Measurements from ENCODE around the gene RPTOR.
"Not testable (repeated sequence)": the region's sequence is repeated elsewhere in the genome, so short reads cannot be mapped to it uniquely, and the experiment has no call there.

RPTOR gene

DNA sequence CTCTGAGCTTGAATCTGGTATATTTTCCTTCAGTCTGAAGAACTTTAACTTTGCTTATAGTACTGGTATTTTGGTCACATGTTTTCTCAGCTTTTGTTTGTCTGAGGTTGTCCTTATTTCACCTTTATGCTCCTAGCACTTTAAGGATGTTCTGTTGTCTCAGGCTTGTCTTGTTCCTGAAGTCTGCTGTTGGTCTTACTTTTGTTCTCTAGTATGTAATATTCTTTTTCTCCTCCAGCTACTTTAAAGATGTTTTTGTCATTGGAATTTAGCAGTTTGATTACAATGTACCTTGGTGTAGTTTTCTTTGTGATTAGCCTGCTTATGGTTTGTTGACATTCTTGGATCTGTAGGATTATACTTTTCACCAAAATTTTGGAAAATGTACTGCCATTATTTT lies 23.6 kb downstream of the RPTOR start:
- Histone ChIP-seq H3K36me3 (ENCODE audit: control insufficient read depth, insufficient read depth, low read length) (no peaks in the 10 kb centered on the region), H3K4me1 (ENCODE audit: control insufficient read depth, insufficient read depth, low read length) (no peaks in the 10 kb centered on the region), H3K9ac (ENCODE audit: low read length) (no peak overlapping the region), H3K27ac (ENCODE audit: low read depth, low read length) (no peak overlapping the region), H3K27me3 (ENCODE audit: control insufficient read depth, insufficient read depth, low read length) (no peaks in the 10 kb centered on the region), H3K4me3 (ENCODE audit: low read length) (no peak overlapping the region)

DNA sequence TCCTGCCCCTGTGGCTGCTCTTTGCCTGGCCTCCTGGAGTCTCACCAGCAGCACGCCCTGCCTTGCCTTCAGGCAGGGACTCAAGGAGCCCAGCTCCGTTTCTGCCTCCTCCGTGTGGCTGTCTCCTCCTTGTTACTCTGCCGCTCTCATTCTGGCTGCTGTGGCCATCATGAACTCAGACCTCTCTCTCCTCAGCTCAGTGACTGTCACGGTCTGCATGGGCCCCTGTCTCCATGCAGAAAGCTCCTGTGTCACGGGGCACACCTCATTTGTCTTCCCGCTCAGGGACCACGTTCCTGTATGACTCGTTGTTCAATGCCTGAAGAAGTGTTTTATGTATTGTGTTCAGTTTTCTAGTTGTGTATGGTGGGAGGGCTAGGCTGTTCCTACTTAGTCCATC lies 25.3 kb downstream of the RPTOR start:
- no peak overlapping the region for H3K9ac ChIP-seq (ENCODE audit: low read length)
- H3K4me1 ChIP-seq (ENCODE audit: control insufficient read depth, insufficient read depth, low read length) = no peaks in the 10 kb centered on the region
- H3K36me3 ChIP-seq (ENCODE audit: control insufficient read depth, insufficient read depth, low read length) = no peaks in the 10 kb centered on the region
- H3K4me3 ChIP-seq (ENCODE audit: low read length) = no peak overlapping the region
- no peak overlapping the region for H3K27ac ChIP-seq (ENCODE audit: low read depth, low read length)
- no peaks in the 10 kb centered on the region for H3K27me3 ChIP-seq (ENCODE audit: control insufficient read depth, insufficient read depth, low read length)

DNA sequence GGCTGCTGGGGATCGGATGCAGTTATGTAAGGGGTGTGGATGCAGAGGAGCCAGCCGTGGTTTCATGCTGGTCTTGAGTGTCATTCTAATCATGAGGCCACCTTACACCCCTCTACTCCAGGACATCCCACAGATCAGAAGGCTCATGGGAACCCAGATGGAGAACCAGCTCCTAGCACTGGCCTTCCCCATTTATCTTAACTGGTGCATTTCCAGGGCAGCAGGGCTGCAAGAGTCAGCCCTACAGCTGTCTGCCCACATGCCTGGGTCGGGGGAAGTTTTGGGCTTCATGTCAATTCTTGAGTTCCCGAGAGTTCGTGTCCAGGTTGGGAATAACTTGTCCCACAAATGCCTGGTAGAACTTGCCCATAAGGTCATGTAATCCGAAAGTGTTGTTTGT lies 29.1 kb downstream of the RPTOR start:
- Histone ChIP-seq H3K4me1 (ENCODE audit: control insufficient read depth, insufficient read depth, low read length) (no peaks in the 10 kb centered on the region), H3K4me3 (ENCODE audit: low read length) (no peak overlapping the region), H3K27ac (ENCODE audit: low read depth, low read length) (no peak overlapping the region), H3K9ac (ENCODE audit: low read length) (no peak overlapping the region), H3K36me3 (ENCODE audit: control insufficient read depth, insufficient read depth, low read length) (no peaks in the 10 kb centered on the region), H3K27me3 (ENCODE audit: control insufficient read depth, insufficient read depth, low read length) (no peaks in the 10 kb centered on the region)

DNA sequence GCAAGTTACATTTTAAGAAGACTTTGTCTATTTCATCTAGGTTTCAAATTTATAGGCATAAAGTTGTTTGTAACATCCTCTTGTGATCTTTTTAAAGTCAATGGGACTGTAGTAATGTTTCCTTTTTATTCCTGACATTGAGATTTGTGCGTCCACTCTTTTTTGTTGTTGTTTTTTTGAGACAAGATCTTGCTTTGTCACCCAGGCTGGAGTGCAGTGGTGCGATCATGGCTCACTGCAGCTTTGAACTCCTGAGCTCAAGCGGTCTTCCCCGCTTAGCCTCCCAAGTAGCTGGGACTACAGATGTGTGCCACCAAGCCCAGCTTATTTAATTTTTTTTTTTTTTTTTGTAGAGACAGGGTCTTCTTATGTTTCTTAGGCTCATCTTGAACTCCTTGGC lies 29.9 kb downstream of the RPTOR start:
- no peak overlapping the region for H3K9ac ChIP-seq (ENCODE audit: low read length)
- no peaks in the 10 kb centered on the region for H3K4me1 ChIP-seq (ENCODE audit: control insufficient read depth, insufficient read depth, low read length)
- H3K4me3 ChIP-seq (ENCODE audit: low read length) = no peak overlapping the region
- H3K27ac ChIP-seq (ENCODE audit: low read depth, low read length) = no peak overlapping the region
- H3K27me3 ChIP-seq (ENCODE audit: control insufficient read depth, insufficient read depth, low read length) = no peaks in the 10 kb centered on the region
- H3K36me3 ChIP-seq (ENCODE audit: control insufficient read depth, insufficient read depth, low read length) = no peaks in the 10 kb centered on the region

DNA sequence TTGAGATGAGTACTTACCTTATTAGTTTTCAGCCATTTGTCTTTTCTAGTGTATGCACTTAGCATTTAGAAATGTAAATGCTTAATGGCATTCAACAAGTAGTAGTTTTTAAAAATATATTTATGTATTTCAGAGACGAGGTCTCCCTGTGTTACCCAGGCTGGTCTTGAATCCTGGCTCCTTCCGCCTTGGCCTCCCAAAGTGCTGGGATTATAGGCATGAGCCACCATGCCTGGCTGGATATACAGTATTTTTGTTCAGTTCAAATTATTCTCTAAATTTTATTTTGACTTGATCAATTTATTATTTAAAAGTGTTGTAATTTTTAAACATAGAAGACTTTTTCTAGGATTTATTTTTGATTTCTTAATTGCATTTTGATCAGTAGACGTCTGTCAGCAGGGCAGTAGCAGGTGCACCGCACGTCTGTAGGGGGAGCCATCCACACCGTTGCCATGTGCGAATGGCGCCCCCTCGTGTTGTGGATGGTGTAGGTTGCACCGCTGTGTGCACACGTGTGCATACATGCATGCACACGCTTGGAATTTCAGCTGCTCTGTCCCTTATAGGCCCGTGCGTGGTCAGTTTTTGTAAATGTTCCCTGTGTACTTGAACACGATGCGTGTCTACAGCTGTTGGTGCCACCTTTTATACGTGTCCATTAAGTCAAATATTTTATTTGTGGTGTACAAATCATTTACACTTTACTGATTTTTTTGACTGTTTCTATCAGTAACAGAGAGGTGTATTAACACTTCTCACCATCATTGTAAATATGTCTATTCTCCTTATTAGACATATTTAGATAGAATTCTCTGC lies 30.6 kb downstream of the RPTOR start:
- Histone ChIP-seq H3K36me3 (ENCODE audit: control insufficient read depth, insufficient read depth, low read length) (no peaks in the 10 kb centered on the region), H3K4me3 (ENCODE audit: low read length) (no peak overlapping the region), H3K27me3 (ENCODE audit: control insufficient read depth, insufficient read depth, low read length) (no peaks in the 10 kb centered on the region), H3K4me1 (ENCODE audit: control insufficient read depth, insufficient read depth, low read length) (no peaks in the 10 kb centered on the region), H3K9ac (ENCODE audit: low read length) (no peak overlapping the region), H3K27ac (ENCODE audit: low read depth, low read length) (no peak overlapping the region)

DNA sequence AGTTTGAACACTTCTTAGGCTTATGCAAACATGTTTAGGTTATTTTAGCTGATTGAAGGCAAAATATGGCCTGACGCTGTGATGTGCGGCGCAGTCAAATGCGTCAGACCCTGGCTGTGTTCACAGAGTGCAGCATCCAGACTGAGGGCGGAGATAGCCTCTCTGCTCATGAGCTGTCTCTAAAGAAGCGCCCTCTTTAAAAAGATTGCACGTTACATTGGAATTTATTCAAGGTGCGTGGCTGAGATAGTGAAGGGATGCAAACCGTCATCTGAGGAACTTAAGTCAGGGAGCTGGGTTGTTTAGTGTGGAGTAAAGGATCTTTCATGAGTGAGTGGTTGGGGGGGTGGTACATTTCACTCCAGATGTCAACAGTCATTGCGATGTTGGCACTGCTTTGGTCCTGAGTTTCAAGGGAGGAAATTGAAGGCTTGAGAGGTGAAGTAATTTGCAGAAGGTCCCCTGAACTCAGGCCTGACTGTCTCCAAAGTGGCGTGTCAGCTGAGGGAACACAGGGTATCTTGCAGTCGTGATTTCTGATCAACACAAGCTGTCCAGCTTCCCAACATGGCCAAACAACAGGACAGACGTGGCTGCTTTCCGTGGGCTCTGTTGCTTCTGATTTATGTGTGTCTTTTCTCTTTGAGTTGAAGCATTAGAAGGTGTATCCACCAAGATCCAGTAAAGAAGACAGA lies 33.4 kb downstream of the RPTOR start:
- H3K4me1 ChIP-seq (ENCODE audit: control insufficient read depth, insufficient read depth, low read length) = no peaks in the 10 kb centered on the region
- H3K27ac ChIP-seq (ENCODE audit: low read depth, low read length) = no peak overlapping the region
- H3K4me3 ChIP-seq (ENCODE audit: low read length) = no peak overlapping the region
- H3K27me3 ChIP-seq (ENCODE audit: control insufficient read depth, insufficient read depth, low read length) = no peaks in the 10 kb centered on the region
- no peak overlapping the region for H3K9ac ChIP-seq (ENCODE audit: low read length)
- no peaks in the 10 kb centered on the region for H3K36me3 ChIP-seq (ENCODE audit: control insufficient read depth, insufficient read depth, low read length)

DNA sequence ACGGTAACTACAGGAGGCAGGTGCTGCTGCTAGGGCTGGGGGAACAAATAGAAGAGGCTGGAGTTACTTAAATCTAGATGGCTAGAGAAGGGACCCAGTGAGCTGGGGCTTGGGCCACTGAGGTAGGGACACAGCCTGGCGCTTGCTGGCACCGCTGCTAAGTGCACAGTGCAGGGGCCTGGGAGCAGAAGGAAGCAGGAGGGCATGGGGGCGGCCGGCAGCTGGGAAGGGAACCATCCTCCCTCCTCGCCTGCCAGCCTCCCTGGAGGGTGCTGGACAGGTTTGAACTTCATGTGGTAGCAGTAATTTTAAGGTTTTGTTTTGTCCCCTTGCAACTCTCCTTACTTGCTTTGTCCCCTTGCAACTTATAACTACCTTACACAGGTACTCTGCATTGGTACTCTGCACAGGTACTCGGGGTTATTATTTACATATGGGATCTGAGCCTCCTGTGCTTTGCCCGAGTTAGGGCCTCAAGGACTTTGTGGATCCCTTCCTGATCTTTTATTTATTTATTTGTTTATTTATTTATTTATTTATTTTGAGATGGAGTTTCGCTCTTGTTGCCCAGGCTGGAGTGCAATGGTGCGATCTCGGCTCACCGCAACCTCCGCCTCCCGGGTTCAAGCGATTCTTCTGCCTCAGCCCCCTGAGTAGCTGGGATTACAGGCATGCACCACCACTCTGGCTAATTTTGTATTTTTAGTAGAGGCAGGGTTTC lies 34.2 kb downstream of the RPTOR start:
- not testable (repeated sequence) for H3K4me3 ChIP-seq (ENCODE audit: low read length); H3K27ac ChIP-seq (ENCODE audit: low read depth, low read length); H3K36me3 ChIP-seq (ENCODE audit: control insufficient read depth, insufficient read depth, low read length); H3K27me3 ChIP-seq (ENCODE audit: control insufficient read depth, insufficient read depth, low read length); H3K9ac ChIP-seq (ENCODE audit: low read length); H3K4me1 ChIP-seq (ENCODE audit: control insufficient read depth, insufficient read depth, low read length)

DNA sequence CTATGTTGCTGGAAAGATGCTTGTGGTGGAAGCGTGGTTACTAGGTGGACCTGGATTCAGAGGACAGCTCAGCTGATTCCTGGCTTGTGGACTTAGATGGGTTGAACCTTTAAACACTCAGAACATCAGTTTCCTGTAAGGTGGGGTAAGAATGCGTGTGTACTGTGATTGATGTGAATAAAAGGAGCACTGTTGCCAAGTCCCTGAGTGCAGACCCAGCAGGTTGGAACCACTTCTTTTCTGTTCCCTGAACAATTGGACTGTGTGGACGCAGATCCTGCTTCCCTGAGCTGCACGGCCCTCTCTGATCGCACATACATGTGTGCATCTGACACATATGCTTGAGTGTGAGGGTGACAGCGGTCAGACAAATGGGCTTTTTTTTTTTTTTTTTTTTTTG lies 37.5 kb downstream of the RPTOR start:
- Histone ChIP-seq H3K4me1 (ENCODE audit: control insufficient read depth, insufficient read depth, low read length) (no peaks in the 10 kb centered on the region), H3K9ac (ENCODE audit: low read length) (no peak overlapping the region), H3K27ac (ENCODE audit: low read depth, low read length) (no peak overlapping the region), H3K36me3 (ENCODE audit: control insufficient read depth, insufficient read depth, low read length) (no peaks in the 10 kb centered on the region), H3K27me3 (ENCODE audit: control insufficient read depth, insufficient read depth, low read length) (no peaks in the 10 kb centered on the region), H3K4me3 (ENCODE audit: low read length) (no peak overlapping the region)

DNA sequence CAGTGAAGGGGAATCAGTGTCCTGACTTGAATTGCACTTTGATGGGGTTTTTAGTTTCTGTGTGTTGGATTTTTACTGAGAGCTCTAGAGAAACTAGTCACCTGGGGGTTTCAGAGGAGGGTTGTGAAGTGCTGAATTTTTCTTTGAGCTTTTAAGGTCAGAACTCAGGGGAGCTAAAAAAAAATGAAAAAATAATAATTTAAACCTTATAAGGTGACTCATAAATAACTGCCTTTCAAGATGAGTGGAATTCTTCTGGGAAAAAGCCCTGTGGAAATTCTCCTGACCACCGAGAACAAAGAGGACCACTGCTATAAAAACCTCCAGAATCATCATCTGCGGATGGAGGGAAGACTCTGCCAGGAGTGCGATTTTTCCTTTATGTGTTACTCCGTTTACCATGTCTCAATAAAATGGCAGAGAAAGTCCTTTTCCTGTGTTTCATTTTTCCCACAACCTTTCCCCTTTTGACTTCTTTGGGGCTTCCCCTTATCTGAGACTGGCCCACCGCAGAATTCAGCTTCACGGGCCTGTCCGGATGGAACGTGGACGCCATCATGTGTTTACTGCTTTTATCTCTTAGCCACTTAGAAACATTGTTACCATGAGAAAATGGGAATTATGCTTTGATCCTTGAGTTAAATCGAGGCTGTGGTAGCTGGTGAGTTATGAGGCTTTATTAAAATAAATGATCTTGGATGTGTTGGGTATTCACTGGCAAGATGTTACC lies 39.7 kb downstream of the RPTOR start:
- H3K9ac ChIP-seq (ENCODE audit: low read length) = no peak overlapping the region
- H3K27ac ChIP-seq (ENCODE audit: low read depth, low read length) = no peak overlapping the region
- no peak overlapping the region for H3K4me3 ChIP-seq (ENCODE audit: low read length)
- no peaks in the 10 kb centered on the region for H3K36me3 ChIP-seq (ENCODE audit: control insufficient read depth, insufficient read depth, low read length)
- H3K4me1 ChIP-seq (ENCODE audit: control insufficient read depth, insufficient read depth, low read length) = no peaks in the 10 kb centered on the region
- no peaks in the 10 kb centered on the region for H3K27me3 ChIP-seq (ENCODE audit: control insufficient read depth, insufficient read depth, low read length)

DNA sequence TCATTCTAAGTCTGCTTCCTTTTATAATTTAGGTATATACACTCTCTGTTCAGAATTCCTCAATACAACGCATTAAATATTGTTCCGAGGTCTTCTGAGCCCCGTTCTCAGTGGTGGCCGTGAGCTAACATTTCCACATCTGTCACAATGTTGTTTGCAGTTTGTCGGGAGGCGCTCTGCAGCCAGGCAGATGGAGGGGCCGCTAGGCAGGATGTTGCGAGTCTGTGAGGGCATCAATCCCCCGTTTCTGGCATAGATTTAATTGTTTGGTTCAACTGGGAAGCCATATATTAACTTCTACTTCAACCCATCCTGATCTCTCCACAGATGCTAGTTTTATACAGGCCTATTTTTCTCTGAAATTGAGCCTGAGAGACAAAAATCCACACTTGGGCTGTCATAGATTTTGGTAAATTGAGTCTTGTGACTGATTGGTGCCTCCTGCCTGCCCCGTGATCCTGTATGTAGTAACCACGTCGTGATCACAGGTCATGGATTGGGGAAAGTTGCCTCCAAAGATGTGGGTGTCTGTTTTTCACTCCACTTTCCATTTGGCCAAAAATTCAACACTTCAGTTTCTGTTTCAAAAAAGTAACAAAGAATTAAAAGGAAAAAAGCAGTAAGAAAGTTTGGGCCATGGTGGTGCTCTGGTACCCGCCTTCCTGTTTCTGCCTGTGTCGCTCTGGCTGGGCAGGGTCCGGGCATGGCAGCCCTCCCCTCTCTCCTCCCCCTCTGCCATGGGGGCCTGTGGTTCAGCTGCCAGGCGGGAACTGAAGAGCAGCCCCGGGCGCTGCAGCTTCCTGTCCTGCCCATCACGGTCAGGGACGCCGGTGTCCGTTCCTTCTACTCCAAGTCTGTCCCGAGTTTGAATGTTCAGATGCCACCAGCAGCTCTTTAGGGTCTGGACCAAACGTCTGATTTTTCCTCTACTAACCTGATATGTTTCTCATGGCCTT lies 41.5 kb downstream of the RPTOR start:
- H3K27ac ChIP-seq (ENCODE audit: low read depth, low read length) = no peak overlapping the region
- no peak overlapping the region for H3K4me3 ChIP-seq (ENCODE audit: low read length)
- no peaks in the 10 kb centered on the region for H3K27me3 ChIP-seq (ENCODE audit: control insufficient read depth, insufficient read depth, low read length)
- no peak overlapping the region for H3K9ac ChIP-seq (ENCODE audit: low read length)
- H3K4me1 ChIP-seq (ENCODE audit: control insufficient read depth, insufficient read depth, low read length) = no peaks in the 10 kb centered on the region
- H3K36me3 ChIP-seq (ENCODE audit: control insufficient read depth, insufficient read depth, low read length) = no peaks in the 10 kb centered on the region

DNA sequence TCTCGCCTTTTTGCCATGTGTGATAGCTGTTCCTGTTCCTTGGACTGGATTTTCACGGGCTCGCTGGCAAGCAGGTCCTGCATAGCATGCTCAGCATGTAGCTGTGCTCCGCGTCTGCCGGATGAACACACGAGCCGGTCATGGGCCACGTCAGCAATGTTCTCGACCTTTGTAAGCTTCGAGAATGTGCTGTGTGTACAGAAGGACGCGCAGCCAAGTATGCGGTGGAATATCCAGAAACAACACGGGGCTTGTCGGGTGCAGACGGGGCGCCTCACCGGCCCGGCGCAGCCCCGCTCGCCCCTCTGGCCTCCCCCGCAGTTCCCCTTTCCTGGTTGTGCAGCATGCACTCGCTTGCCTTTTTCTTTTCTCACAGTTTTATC lies 42.2 kb downstream of the RPTOR start:
- Histone ChIP-seq H3K36me3 (ENCODE audit: control insufficient read depth, insufficient read depth, low read length) (no peaks in the 10 kb centered on the region), H3K4me1 (ENCODE audit: control insufficient read depth, insufficient read depth, low read length) (no peaks in the 10 kb centered on the region), H3K9ac (ENCODE audit: low read length) (no peak overlapping the region), H3K4me3 (ENCODE audit: low read length) (no peak overlapping the region), H3K27me3 (ENCODE audit: control insufficient read depth, insufficient read depth, low read length) (no peaks in the 10 kb centered on the region), H3K27ac (ENCODE audit: low read depth, low read length) (no peak overlapping the region)

Measured in rectal smooth muscle tissue (tissue), 1 donor.